A673 (cell line): ENCODE results near the gene EYA4.

Experiments
- EZH2 ChIP-seq: fragments of 200-600 bp; sonication (generic); IDR thresholded peaks from 2 replicates; pipeline ENCODE4 v1.6.1; 2017; ENCODE audit warnings: borderline replicate concordance, low read depth, mild to moderate bottlenecking, mixed read lengths, antibody characterized with exemption, low read length; ENCODE audit not compliant: poor library complexity, severe bottlenecking
- TF ChIP-seq, protein P1 (sequence below): fragments of 300-800, 200-600 bp; sonication (generic); conservative IDR thresholded peaks from 2 replicates; pipeline ENCODE4 v1.5.1; 2017; ENCODE audit warnings: low read depth, mild to moderate bottlenecking, antibody characterized with exemption, low read length, moderate library complexity, mixed read lengths

DNA sequence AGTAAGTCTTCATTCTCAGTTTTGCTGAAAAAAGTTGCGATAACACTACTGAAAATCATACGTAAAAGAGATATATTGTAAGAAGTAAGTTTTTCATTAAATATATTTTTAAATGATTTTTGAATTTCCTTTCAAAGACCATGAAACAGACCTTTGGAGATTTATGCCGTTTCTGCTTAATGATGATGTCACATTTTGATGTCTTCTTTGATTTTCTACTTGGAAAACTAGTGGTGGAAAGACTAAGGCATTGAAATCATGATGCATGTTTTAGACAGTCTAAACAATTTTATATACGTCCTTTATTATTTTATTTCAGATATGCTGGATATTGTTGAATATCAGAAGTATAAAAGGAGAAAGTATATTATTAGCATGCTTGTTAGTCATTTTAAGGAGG, 33.7 kb downstream of the EYA4 start:
- TF ChIP-seq, protein P1, sequence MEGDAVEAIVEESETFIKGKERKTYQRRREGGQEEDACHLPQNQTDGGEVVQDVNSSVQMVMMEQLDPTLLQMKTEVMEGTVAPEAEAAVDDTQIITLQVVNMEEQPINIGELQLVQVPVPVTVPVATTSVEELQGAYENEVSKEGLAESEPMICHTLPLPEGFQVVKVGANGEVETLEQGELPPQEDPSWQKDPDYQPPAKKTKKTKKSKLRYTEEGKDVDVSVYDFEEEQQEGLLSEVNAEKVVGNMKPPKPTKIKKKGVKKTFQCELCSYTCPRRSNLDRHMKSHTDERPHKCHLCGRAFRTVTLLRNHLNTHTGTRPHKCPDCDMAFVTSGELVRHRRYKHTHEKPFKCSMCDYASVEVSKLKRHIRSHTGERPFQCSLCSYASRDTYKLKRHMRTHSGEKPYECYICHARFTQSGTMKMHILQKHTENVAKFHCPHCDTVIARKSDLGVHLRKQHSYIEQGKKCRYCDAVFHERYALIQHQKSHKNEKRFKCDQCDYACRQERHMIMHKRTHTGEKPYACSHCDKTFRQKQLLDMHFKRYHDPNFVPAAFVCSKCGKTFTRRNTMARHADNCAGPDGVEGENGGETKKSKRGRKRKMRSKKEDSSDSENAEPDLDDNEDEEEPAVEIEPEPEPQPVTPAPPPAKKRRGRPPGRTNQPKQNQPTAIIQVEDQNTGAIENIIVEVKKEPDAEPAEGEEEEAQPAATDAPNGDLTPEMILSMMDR, result no peak
- TF ChIP-seq EZH2, result no peak
